Sigmoid colon (tissue), 4 donors: ENCODE data around the gene CDH23.

Experiments
- EP300 ChIP-seq, 4 donors: sonication (generic); formaldehyde crosslinking; IDR thresholded peaks; one replicate each; pipeline ENCODE4 v1.6.1; 2017; ENCODE audit warnings: antibody characterized with exemption in 4 of 4
- POLR2A ChIP-seq, 2 donors: fragments of 450-650 bp; IDR thresholded peaks; one replicate each; pipeline ENCODE4 v1.6.1; 2016; ENCODE audit warnings: antibody characterized with exemption in 2 of 2, mild to moderate bottlenecking in 2 of 2, moderate library complexity in 2 of 2
- POLR2AphosphoS5 ChIP-seq, 4 donors: sonication (generic); formaldehyde crosslinking; IDR thresholded peaks; one replicate each; pipeline ENCODE4 v1.6.1; 2017; ENCODE audit warnings: antibody characterized with exemption in 4 of 4
- TF ChIP-seq, protein P1 (sequence below), 4 experiments: fragments of 450-650 bp in 3 of 4; fragments of 200-600 bp in 1 of 4; IDR thresholded peaks; one replicate each; pipeline ENCODE4 v1.5.1; 2016 to 2019; ENCODE audit warnings: antibody characterized with exemption in 4 of 4, mild to moderate bottlenecking in 3 of 4, moderate library complexity in 2 of 4

DNA sequence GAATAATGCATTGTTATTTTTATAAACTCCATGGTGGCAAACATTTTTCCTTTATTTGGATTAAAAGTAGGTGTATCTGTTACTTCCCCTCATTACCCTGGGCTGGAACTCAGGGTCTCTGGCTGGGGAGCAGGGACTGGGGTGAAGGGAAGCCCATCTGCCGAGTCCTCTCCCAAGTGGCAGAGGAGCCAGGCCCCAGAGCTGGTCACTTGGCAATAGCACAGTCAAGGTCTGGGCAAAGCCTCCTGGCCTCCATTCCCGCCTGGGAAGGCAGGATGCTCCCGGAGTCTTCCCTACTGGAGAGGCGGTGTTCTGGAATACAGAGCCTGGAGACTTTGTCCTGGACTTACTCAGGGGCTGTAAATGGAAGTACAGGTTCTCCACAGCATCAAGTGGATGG is 76.2 kb downstream of the CDH23 start:
- TF ChIP-seq, protein P1, sequence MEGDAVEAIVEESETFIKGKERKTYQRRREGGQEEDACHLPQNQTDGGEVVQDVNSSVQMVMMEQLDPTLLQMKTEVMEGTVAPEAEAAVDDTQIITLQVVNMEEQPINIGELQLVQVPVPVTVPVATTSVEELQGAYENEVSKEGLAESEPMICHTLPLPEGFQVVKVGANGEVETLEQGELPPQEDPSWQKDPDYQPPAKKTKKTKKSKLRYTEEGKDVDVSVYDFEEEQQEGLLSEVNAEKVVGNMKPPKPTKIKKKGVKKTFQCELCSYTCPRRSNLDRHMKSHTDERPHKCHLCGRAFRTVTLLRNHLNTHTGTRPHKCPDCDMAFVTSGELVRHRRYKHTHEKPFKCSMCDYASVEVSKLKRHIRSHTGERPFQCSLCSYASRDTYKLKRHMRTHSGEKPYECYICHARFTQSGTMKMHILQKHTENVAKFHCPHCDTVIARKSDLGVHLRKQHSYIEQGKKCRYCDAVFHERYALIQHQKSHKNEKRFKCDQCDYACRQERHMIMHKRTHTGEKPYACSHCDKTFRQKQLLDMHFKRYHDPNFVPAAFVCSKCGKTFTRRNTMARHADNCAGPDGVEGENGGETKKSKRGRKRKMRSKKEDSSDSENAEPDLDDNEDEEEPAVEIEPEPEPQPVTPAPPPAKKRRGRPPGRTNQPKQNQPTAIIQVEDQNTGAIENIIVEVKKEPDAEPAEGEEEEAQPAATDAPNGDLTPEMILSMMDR (IDR thresholded peaks at IDR 0.05): no peak
- TF ChIP-seq POLR2AphosphoS5 (IDR thresholded peaks at IDR 0.05): no peak
- no peak for TF ChIP-seq POLR2A (IDR thresholded peaks at IDR 0.05)
- no peak for TF ChIP-seq EP300 (IDR thresholded peaks at IDR 0.05)
